DMS114 treated with DMSO at 0.1 percent for 48 hours (cell line): ENCODE measurements around the gene ARMH3.

Experiments used
- DNase-seq: peaks from one replicate; lab custom pipeline; 2025; ENCODE audit not compliant: unreplicated experiment; lab: John Stamatoyannopoulos, UW

Gene ARMH3

DNA sequence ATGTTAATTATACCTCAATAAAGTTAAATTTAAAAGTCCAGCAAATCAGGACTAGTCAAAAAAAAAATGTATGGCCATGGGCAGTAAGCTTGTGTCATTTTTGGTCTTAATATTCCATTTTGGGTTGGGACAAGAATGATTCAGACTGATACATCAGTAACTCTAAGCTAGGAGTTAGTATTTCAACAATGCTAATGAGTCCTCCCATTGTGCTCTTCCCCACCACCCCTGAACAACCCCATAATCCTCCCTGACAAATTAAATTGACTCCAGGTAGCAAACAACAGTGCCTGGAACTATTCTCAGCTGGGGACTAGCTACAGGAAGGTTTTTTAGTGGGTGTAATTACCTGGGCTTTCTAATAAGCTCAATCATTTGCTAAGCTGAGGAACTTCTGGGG lies 181.7 kb downstream of the ARMH3 start:
- no peak for DNase-seq

DNA sequence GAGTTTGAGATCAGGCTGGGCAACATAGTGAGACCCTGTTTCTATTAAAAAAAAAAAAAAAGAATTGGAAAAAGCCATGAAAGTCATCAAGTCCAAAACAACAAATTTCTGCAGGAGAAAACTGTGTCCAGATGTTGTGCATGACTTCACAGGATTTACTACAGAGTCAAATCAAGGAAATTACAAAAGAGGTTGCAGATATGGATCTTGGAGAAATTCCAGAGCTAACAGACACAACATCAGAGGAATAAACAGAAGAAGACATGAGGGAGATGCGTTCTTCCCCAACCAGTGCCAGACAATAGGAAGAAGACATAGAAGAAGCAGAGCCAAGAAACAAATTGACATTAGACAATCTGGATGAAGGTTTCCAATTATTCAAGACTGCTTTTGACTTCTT lies 188.0 kb downstream of the ARMH3 start:
- no peak for DNase-seq

- no peak for DNase-seq
These were observed 196.4 kb downstream of the ARMH3 start for GRCh38 chr10:101859530-101859929.

DNA sequence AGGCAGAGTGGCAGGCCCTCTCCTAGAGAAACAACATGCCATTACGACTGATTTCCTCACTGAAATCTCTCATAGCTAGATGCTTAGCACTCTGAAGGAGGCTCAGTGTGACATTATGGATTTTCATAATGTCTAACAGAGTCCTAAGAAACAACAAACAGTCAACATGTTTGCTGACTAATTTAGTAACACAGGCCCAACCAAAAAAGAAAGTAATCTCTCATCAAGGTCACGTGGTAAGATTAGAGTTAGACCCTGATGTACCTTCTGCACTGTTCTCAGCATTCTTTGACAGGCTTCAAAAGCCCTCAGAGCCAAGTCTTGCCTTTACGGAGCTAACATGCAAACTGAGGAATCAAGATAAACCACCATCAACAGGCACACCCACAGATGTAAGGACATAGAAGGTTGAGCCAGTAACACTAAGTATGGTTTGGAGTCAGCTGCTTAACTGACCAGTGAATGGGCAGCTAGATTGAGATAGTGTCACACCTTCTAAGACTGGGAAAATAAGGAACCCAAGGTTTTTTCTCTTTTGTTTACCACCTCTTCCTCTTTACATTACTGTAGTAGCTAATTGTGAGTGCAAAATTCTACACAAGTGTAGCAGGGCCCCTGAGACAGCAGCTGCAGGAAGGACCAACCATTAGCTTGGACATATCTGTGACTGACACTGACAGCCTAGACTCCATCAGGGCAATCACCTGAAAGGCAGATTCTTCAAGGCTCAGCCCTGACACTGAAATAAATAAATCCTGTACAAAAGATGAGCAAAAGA lies 197.1 kb downstream of the ARMH3 start:
- no peak for DNase-seq

- no peak for DNase-seq
These were observed 198.0 kb downstream of the ARMH3 start for GRCh38 chr10:101857802-101858476.

GRCh38 chr10:101856626-101857025 lies 199.3 kb downstream of the ARMH3 start:
- DNase-seq: no peak

DNA sequence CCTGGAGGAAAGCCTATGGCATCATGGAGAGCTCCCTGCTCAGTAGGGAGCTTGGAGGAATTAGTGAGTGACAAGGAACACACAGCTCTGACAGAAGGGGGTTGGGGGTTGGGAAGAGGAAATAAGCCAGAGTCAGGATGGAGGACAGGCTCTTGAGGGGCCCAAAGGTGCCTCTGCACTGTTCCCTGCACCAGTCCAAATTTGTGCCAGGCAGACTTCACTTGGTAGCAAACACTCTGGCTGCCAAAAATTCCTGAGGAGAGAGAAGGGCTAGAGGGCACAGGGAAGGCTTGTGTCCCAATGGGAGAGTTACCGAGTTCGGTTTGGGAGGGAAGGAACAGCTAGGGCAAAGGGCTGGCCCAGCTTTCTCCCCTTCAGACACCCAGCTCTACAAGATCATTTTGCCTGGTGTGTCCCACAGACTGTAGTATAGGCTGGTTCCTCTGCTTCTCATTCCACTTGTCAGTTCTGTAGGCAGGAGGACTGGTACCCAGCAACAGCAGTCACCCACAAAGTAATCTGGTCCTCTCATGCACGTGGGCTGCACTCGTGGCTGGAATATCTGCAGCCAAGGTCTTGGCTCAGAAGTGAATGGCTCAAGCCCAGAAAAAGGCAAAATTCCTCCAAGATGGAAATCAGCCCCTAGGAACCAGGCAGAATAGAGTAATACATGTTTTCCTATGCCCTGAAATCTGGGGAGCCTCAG lies 204.4 kb downstream of the ARMH3 start:
- DNase-seq: no peak

- DNase-seq: no peak
These were observed 205.2 kb downstream of the ARMH3 start for GRCh38 chr10:101850749-101851148.

- no peak for DNase-seq
These were observed 207.1 kb downstream of the ARMH3 start for GRCh38 chr10:101848894-101849351.

GRCh38 chr10:101848408-101848807 lies 207.6 kb downstream of the ARMH3 start:
- no peak for DNase-seq

DNA sequence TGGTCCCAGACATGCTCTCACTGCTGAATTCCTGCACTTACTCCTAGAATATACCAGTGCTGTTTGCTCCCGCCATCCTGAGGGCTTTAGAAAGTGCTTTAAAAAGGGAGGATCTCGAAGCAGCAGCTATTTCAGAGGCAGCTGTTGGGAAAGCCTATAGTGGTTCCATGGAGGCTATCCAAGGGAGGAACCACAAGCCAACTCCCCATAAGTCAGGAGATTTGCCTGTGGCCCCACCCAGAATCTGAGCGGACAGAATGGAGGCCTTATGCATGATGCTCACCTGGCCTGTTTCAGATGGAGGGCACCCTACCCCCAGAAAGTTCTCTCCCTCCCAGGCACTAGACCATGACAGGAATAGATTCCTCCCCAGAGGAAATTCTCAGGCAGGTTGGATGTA lies 210.1 kb downstream of the ARMH3 start:
- no peak for DNase-seq

DNA sequence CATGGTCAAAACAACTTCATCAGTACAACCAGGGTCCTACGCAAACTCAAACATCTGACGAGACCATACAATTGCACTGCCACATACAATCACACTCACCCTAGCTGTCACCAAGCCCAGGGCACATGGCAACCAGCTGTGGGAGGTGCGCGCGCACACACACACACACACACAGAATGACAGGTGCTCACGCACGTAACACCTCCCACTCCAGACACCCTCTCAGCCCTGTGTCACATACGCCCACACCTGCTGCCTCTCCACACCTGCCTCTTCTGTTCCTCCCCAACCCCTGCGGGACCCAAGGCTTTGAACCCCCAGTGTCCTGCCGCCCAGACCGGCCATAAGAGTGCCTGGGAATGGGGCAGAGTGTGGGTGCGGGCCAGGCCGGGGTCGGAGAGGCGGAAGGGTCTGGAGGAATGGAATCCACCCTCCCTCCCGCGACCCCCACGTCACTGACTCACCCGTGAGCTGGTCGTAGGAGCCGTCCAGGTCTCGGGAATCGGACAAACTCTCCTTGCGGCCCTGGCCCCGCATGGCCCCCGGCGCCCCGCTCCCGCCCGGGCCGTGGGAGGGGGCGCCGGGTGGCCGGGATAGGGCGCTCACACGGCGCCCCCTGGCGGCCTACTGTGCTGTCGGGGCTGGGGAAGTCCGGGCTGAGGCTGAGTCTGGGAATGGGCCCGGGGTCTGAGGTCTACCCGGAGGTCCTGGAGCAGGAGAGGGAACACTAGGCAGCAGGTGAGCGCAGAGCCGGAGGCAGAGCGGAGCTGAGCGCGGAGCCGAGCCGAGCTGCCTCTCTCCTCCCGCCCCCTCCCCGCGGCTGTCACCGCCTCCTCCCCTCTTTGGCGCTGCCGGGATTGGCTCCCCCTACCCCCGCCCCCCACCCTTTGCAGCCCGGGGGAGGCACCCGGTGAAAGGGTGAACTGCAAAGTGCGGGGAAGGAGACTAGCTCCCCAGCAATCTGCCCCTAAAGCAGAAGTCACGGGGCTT lies 212.6 kb downstream of the ARMH3 start, which contains the start of gene KCNIP2:
KCNIP2 (minus strand) TSS at position 769 of the 990 bp plus-strand sequence; CDS start at position 537, 232 bp downstream.
- DNase-seq: peak; percentile 19

DNA sequence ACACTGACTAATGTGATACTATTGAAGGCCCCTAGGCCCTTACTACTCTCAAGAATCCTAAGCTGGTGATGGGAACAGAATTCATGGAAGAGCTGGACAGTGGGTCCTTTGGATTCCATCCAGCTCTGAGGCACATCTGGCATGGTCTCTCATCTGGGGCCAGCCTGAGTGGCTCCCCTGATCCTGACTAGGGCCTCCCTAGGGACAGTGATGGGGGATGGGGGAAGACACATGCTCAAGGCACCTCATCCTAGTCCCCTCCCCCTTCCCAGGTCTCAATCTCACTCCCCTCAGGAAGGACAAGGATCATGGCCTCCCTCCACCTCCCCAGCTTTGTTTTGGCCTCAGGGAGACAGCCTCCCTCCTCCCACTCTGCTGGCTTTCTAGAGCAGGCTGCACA lies 214.1 kb downstream of the ARMH3 start:
- DNase-seq: no peak

GRCh38 chr10:101840741-101841453 lies 215.1 kb downstream of the ARMH3 start:
- peak; percentile 83 for DNase-seq

DNA sequence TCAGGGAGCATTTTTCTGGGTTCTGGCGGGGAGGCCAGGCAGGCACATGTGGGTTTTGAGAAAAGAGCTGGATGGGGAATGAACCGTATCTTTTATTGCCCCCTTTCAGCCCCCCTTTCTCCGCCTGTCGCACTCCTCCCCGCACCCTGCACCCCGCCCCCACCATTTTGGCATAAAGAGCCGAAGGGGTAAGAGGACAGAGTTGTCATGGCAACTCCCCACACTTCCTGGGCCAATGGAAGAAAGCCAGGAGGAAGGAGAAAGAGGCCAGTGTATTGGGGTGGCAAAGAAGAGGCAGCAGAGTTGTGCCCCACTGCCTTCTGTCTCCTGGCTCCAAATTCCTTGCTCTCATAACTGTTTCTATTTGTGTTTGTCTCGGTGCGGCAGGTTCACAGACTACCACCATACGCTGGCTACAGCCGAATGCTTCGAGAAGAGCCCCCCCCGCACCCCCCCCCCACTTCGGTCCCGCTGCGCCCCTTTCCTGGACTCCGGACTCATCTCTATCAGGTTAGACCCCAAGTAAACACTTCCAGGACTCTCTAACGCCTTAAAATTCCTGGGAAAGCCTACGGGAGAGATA lies 215.8 kb downstream of the ARMH3 start:
- no peak for DNase-seq

- DNase-seq: no peak
These were observed 216.4 kb downstream of the ARMH3 start for GRCh38 chr10:101839416-101840063.

GRCh38 chr10:101839002-101839401 lies 217.0 kb downstream of the ARMH3 start:
- no peak for DNase-seq

GRCh38 chr10:101838416-101838970 lies 217.5 kb downstream of the ARMH3 start:
- no peak for DNase-seq

DNA sequence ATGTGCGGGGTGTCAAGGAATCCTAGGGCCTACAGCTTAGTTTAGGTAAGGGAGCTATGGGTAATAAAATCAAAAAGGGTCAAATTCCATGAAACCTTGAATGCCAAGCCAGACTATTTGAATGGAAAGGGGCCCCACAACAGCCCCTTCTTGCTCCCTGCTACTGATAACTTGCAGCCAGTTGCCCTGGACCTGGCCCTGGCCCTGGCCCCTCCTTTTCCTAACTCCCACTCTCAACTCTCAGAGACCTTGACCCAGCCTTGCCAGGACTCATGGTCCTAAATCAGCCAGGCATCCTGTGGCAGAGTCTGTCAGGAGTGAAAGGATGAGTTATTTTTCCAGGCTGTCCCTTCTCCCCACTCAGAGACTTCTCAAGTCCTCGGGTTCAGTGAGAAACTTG lies 218.2 kb downstream of the ARMH3 start:
- DNase-seq: no peak
